ENCODE results near the gene PRELID2.
"Not testable (repeated sequence)": the region's sequence is repeated elsewhere in the genome, so short reads cannot be mapped to it uniquely, and the experiment has no call there.

The PRELID2 gene

GRCh38 chr5:145838276-145838675 lies 3.1 kb upstream of the PRELID2 start:
- DNase-seq = no peak

- DNase-seq = not testable (repeated sequence)
Observed at GRCh38 chr5:145836241-145836640, 1.1 kb upstream of the PRELID2 start.

DNA sequence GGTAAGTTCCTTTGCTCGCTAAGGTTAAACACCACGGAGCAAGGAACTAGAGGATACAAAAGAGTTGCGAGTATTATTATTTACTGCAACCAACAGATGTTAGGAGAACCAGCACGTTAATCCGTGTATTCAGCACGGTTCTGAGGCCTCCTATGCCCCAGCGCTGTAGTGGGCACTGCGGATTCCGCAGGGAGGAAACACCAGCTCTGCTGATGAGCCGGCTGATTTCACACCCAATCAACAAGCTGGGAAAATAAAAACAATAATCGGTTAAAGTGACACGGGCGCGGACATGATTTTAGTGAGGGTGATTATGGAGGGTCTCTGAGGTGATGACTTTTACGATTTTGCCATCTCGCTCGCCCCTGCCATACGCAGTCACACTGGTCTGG lies 702 bp upstream of the PRELID2 start:
- no peak for DNase-seq

DNA sequence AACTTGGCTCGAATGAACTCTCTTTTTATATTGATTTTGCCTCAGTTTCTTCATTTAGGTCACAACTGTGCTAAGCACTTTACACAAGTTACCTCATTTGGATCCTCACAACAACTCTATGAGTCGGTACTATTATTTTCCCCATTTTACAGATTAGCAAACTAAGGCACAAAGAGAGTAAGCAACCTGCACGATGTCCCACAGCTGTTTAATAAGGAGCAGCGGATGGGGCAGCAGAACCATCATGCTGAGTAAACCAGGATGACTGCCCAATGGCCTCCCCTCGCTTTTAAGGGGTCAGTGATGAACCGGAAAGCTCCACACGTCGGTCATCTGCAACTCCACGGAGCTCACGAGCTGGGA lies 607 bp downstream of the PRELID2 start:
- DNase-seq = no peak

GRCh38 chr5:145833631-145834200 lies 1.4 kb downstream of the PRELID2 start:
- DNase-seq = no peak

- no peak for DNase-seq
Observed at GRCh38 chr5:145830594-145830993, 4.5 kb downstream of the PRELID2 start.

- DNase-seq = peak in 2 of 3 experiments; percentile 31 to 81
Observed at GRCh38 chr5:145829708-145830361, 5.3 kb downstream of the PRELID2 start.

- no peak for DNase-seq
Observed at GRCh38 chr5:145826895-145827674, 8.1 kb downstream of the PRELID2 start.

DNA sequence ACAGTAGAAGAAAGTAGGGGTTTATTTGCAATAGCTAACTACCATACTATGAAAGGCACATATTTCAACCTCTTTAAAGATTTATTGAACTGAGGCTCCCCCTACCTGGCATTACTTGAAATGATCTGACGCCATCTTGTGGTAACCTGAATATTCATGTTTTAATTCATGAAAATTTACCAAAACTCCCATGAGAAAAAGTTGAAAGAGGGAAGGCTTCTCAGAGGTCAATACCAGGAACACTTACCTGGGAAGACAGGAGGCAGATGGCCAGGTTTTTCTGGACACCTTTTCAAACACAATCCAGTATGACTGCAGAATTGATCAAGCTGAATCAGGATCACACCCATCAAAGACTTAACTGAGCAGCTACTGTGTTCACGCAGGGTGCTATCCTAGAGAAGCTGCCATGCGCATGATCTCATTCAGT lies 9.4 kb downstream of the PRELID2 start:
- peak; percentile 1 to 55 (median 49) for DNase-seq

DNA sequence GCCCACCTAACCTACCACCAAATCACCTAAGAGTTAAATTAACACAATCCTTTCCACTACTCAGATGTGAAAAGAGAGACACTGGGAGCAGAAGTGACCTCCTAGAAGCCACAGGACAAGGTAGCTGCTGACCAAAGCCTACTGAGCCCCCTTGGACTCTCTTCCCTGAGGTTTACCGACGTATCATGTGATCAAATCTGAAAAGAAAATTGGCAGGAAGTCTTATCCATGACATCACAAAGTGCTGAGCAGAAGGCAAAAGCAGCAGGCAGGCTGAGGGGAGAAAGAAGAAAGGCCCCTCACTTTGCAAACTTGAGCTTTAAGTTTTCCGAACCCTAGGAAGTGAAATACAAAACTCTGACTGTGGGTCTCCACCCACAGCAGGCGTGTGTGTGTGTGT lies 11.1 kb downstream of the PRELID2 start:
- DNase-seq = no peak

- DNase-seq = no peak
Observed at GRCh38 chr5:145818604-145819003, 16.5 kb downstream of the PRELID2 start.

- DNase-seq = no peak
Observed at GRCh38 chr5:145812877-145813276, 22.3 kb downstream of the PRELID2 start.

- peak in 2 of 3 experiments; percentile 26 to 60 for DNase-seq
Observed at GRCh38 chr5:145811834-145812625, 23.1 kb downstream of the PRELID2 start.

GRCh38 chr5:145806923-145807322 lies 28.2 kb downstream of the PRELID2 start:
- no peak for DNase-seq

DNA sequence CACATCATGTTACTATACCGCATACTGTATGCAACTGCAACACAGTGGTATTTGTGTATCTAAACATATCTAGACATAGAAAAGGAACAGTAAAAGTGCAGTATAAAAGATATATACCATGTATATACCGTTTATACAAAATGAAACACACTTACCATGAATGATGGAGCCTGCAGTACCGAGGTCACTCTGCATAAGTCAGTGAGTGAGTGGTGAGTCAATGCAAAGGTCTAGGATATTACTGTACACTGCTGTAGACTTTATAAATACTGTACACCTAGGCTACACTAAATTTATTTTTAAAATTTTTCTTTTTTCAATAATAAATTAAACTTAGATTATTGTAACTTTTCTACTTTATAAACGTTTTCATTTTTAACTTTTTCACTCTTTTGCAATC lies 29.3 kb downstream of the PRELID2 start:
- no peak for DNase-seq

- no peak for DNase-seq
Observed at GRCh38 chr5:145804701-145805100, 30.4 kb downstream of the PRELID2 start.

DNA sequence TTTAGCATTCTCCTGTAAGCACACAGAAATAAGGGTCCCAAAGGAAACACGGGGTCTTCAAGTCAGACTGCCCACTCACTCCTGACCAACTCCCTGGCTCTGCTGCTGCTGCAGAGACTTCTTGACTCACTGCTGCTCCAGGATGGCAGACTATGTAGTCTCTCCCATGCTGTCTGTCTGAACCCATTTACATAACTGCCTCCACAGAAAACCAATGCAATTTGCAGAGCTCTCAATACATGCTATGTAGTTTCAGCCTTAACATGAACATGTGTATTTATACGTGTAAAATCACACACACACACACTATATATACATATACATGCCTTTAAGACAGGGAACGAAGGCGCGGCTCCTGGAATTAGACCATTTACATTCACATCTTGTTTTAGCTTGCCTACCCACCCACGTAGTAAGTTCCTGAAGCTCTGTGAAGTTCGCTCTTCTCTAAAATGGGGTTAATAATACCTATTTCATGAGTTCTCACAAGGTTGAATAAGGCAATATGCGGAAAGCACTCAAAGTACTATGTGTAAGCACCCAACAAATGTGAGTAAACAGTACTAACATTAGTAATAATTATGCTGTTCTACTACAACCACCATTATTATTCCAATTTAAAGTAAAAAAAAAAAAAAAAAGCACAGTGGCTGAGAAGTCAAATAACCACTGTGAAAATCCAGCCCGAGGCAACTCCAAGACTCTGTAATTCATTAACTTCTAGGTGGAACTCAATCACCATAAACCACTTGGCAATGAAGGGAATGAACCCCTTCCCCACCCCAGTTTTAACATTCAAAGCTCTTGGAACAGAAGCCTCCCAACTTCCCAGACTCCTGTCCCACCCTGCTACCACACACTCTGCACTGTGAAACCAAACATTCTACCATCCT lies 31.8 kb downstream of the PRELID2 start:
- DNase-seq = no peak

DNA sequence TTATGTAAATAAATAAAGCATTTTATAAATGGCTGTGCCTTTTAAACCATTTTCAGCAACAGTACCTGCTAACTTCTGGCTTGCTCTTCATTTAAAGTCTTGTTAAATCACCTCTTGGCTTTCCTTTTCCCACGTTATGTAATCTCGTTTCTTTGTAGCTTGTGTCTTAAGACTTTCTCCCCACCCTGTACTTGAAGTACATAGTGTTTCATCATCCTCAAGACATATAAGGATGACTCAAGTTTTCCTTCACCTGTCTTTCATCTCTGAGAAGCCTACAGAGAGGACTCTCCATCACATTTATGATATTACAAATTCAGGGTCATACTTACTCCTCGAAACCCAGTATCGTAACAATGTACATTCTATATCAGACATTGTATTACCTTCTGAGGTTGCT lies 33.9 kb downstream of the PRELID2 start:
- DNase-seq = no peak

- DNase-seq = no peak
Observed at GRCh38 chr5:145800181-145800580, 35.0 kb downstream of the PRELID2 start.

DNA sequence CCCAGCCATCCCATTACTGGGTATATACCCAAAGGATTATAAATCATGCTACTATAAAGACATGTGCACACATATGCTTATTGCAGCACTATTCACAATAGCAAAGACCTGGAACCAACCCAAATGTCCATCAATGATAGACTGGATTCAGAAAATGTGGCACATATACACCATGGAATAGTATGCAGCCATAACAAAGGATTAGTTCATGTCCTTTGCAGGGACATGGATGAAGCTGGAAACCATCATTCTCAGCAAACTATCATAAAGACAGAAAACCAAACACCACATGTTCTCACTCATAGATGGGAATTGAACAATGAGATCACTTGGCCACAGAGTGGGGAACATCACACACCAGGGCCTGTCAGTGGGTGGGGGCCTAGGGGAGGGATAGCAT lies 36.6 kb downstream of the PRELID2 start:
- not testable (repeated sequence) for DNase-seq

DNA sequence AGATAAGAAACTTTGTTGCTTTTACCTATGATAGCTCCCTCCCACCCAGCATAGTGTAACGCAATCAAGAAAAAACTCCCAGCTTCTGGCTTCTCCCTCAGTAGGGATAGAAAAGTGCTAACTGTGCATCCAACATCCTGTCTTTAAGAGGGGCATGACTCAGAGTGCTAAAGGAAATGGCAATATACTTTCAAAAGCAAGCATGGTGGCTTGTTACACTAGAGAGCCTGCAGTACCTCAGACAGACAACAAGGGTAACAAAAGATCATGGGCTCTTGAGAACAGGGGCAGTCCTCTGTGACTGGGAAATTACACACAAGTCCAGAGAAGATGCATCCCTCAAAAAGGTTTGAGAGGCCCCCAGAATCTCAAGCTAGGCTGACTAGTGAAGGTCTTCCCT lies 37.8 kb downstream of the PRELID2 start:
- no peak for DNase-seq

GRCh38 chr5:145796318-145796717 lies 38.8 kb downstream of the PRELID2 start:
- DNase-seq = no peak
